Mammary epithelial cell (primary cell): ENCODE measurements around the gene IL18RAP.

ENCODE experiments used
- CTCF ChIP-seq, 2 donors: IDR thresholded peaks in 1 of 2; conservative IDR thresholded peaks in 1 of 2; 2 replicates each; pipeline ENCODE4 v1.5.1; 2011 to 2012; ENCODE audit warnings: inconsistent platforms in 2 of 2, low read length in 2 of 2, mild to moderate bottlenecking in 2 of 2, control low read depth in 1 of 2, low read depth in 1 of 2; ENCODE audit not compliant: insufficient read depth in 1 of 2; ENCODE audit errors: extremely low read depth in 1 of 2
- EZH2 ChIP-seq: IDR thresholded peaks from 2 replicates; pipeline ENCODE4 v1.6.1; 2012; ENCODE audit warnings: low read length, inconsistent platforms, borderline replicate concordance

GRCh38 chr2:102422910-102423309 is at the start of gene IL18RAP:
- TF ChIP-seq CTCF (conservative IDR thresholded peaks at IDR 0.05 in 1 of 2, IDR thresholded peaks at IDR 0.05 in 1 of 2; ENCODE audit: extremely low read depth in 1 of 2, insufficient read depth in 1 of 2, low read depth in 1 of 2, low read length in 2 of 2) = no peak
- no peak for TF ChIP-seq EZH2
